Stomach (tissue), 4 donors: ENCODE data around the gene RBBP8NL.

Experiments used
- EP300 ChIP-seq: sonication (generic); formaldehyde crosslinking; IDR thresholded peaks from one replicate; pipeline ENCODE4 v1.6.1; 2017; ENCODE audit warnings: antibody characterized with exemption
- POLR2A ChIP-seq, 4 donors: fragments of 450-650 bp; IDR thresholded peaks; one replicate each; pipeline ENCODE4 v1.6.1; 2016; ENCODE audit warnings: antibody characterized with exemption in 4 of 4, control low read depth in 2 of 4, mild to moderate bottlenecking in 1 of 4, moderate library complexity in 1 of 4
- POLR2AphosphoS5 ChIP-seq, 3 donors: sonication (generic); formaldehyde crosslinking; IDR thresholded peaks; one replicate each; pipeline ENCODE4 v1.6.1; 2016; ENCODE audit warnings: antibody characterized with exemption in 3 of 3
- TF ChIP-seq, protein P1 (sequence below), 7 experiments: fragments of 450-650 bp in 4 of 7; fragments of 200-600 bp in 3 of 7; sonication (generic) in 3 of 7; IDR thresholded peaks; one replicate each; pipeline ENCODE4 v1.5.1; 2016 to 2019; ENCODE audit warnings: antibody characterized with exemption in 7 of 7, control low read depth in 2 of 7, mild to moderate bottlenecking in 1 of 7

DNA sequence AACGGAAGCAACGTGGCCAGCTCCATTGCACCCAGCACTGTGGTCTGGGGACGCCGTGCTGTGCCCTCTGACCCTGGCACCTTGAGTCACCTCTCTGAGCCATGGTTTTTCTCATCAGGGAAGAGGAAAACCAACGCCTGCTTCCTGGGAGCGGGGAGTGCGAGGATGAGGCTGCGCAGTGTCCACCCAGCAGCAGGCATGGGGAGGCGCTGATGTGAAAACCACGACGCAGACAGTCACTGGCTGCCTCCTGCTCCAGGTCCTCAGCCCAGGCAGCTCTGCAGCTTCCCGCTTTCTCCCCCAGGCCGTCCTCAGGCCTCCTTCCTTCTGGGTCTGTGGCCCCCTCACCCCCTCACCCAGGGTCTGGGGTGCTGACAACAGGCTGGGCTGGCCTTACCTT lies 34.5 kb upstream of the RBBP8NL start:
- TF ChIP-seq, protein P1, sequence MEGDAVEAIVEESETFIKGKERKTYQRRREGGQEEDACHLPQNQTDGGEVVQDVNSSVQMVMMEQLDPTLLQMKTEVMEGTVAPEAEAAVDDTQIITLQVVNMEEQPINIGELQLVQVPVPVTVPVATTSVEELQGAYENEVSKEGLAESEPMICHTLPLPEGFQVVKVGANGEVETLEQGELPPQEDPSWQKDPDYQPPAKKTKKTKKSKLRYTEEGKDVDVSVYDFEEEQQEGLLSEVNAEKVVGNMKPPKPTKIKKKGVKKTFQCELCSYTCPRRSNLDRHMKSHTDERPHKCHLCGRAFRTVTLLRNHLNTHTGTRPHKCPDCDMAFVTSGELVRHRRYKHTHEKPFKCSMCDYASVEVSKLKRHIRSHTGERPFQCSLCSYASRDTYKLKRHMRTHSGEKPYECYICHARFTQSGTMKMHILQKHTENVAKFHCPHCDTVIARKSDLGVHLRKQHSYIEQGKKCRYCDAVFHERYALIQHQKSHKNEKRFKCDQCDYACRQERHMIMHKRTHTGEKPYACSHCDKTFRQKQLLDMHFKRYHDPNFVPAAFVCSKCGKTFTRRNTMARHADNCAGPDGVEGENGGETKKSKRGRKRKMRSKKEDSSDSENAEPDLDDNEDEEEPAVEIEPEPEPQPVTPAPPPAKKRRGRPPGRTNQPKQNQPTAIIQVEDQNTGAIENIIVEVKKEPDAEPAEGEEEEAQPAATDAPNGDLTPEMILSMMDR (IDR thresholded peaks at IDR 0.05), result no peak
- TF ChIP-seq EP300, result no peak
- no peak for TF ChIP-seq POLR2A (IDR thresholded peaks at IDR 0.05)
- no peak for TF ChIP-seq POLR2AphosphoS5 (IDR thresholded peaks at IDR 0.05)
